ENCODE measurements around the gene AGAP2.

DNA sequence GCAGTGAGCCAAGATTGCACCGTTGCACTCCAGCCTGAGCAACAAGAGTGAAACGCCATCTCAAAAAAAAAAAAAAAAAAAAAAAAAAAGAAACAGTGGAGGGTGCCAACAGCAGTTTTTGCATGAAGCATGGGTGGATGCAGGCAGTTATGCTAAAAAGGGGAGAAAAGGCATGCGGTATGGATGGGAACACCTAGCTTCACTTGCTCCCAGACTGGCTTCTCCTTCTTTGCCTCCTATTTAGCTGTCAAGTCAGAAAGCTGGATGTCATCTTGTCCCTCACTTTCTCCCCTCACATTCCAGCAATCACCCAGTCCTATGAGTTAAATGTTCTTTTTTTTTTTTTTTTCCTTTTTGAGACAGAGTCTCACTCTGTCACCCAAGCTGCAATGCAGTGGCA, 36.5 kb upstream of the AGAP2 start:
- TF ChIP-seq, protein P1, sequence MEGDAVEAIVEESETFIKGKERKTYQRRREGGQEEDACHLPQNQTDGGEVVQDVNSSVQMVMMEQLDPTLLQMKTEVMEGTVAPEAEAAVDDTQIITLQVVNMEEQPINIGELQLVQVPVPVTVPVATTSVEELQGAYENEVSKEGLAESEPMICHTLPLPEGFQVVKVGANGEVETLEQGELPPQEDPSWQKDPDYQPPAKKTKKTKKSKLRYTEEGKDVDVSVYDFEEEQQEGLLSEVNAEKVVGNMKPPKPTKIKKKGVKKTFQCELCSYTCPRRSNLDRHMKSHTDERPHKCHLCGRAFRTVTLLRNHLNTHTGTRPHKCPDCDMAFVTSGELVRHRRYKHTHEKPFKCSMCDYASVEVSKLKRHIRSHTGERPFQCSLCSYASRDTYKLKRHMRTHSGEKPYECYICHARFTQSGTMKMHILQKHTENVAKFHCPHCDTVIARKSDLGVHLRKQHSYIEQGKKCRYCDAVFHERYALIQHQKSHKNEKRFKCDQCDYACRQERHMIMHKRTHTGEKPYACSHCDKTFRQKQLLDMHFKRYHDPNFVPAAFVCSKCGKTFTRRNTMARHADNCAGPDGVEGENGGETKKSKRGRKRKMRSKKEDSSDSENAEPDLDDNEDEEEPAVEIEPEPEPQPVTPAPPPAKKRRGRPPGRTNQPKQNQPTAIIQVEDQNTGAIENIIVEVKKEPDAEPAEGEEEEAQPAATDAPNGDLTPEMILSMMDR (tag by site-specific recombination; IDR thresholded peaks at IDR 0.05): no peak
- TF ChIP-seq ZNF394 (tag by site-specific recombination; IDR thresholded peaks at IDR 0.05; ENCODE audit: borderline replicate concordance): no peak
- no peak for TF ChIP-seq ZBTB7A (tag by site-specific recombination; IDR thresholded peaks at IDR 0.05; ENCODE audit: low read depth)
- TF ChIP-seq ZNF514 (tag by site-specific recombination; IDR thresholded peaks at IDR 0.05): no peak
- no peak for TF ChIP-seq ZNF521 (tag by site-specific recombination; IDR thresholded peaks at IDR 0.05)
